Subcutaneous abdominal adipose tissue (tissue), 5 donors: ENCODE data around the gene PODN.

Source experiments
- H3K27ac ChIP-seq: one replicate; pipeline ENCODE4 v1.7.0; 2013; ENCODE audit warnings: low read depth, mild to moderate bottlenecking, inconsistent platforms, low read length, moderate library complexity
- H3K27me3 ChIP-seq, 5 donors: one replicate each; pipeline ENCODE4 v1.7.0; 2013; ENCODE audit warnings: low read length in 5 of 5, inconsistent platforms in 1 of 5; ENCODE audit not compliant: control insufficient read depth in 5 of 5, insufficient read depth in 4 of 5
- H3K36me3 ChIP-seq, 5 donors: one replicate each; pipeline ENCODE4 v1.7.0; 2013; ENCODE audit warnings: low read length in 5 of 5; ENCODE audit not compliant: control insufficient read depth in 5 of 5, insufficient read depth in 5 of 5
- H3K4me1 ChIP-seq, 5 donors: one replicate each; pipeline ENCODE4 v1.7.0; 2013; ENCODE audit warnings: low read length in 5 of 5, mild to moderate bottlenecking in 3 of 5, moderate library complexity in 1 of 5; ENCODE audit not compliant: control insufficient read depth in 5 of 5, insufficient read depth in 5 of 5
- H3K4me3 ChIP-seq, 5 donors: one replicate each; pipeline ENCODE4 v1.7.0; 2013; ENCODE audit warnings: low read length in 5 of 5, low read depth in 1 of 5
- H3K9ac ChIP-seq, 5 donors: one replicate each; pipeline ENCODE4 v1.7.0; 2013; ENCODE audit warnings: low read length in 5 of 5, mild to moderate bottlenecking in 4 of 5, moderate library complexity in 3 of 5
- H3K9me3 ChIP-seq, 5 donors: one replicate each; pipeline ENCODE4 v1.7.0; 2013; ENCODE audit warnings: low read length in 5 of 5; ENCODE audit not compliant: control insufficient read depth in 5 of 5
- donor health status: healthy.
- donor health status: healthy.
- donor health status: healthy.
- donor health status: healthy.
- donor health status: healthy.

PODN gene

DNA sequence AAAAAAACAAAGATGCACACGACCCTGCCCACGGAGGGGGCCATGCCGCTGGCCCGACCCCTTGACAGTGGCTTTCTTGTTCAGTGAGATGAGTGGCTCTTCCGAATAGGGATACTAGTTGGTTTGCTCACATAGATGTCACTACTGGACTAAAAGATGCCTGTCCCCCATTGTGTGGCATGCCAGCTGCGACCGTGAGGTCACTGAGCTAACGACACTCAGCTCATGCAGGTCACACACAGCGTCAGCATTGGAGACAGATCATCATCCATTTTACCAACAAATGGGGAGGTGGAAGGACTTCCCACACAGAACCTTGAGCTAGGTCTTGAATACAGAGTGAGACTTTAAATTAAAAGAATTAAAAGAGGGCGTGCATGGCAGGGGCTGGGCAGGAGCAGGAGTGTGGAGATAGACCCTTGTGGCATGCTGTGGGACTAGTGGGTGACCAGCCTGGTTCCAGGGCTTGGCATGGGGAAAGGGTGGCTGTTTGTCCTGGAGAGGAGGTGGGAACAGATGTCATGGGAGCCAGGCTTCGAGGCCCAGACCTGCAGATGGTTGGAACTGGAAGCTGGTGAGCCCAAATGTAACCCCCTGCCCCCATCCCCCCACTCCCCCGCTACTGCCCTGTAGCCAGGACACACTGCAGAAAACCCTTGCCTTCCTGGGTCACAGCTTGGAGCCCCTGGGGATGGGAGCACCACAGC, 68.0 kb downstream of the PODN start:
- Histone ChIP-seq H3K4me3 (no peak overlapping the region), H3K9ac (no peak overlapping the region), H3K27me3 (peaks cover 0 to 3% (median 0%) of the 10 kb centered on the region in 5 donors), H3K4me1 (peaks cover 0 to 16% (median 12%) of the 10 kb centered on the region in 5 donors), H3K27ac (no peak overlapping the region), H3K9me3 (no peaks in the 10 kb centered on the region), H3K36me3 (no peaks in the 10 kb centered on the region)

DNA sequence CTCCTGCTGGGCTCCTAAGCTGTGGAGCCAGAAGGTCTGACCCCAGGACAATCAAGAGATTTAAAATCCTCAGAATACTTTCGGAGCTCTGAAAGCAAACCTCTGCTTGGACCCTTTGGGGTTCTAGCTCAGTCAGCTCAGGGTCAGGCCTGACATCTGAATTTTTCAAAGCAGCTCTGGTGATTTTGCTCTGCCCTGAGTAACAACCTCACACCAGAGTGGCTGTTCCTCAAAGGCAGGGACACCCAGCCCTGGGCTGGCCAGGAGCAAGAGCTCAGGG, 68.5 kb downstream of the PODN start:
- Histone ChIP-seq H3K4me1 (peaks cover 0 to 14% (median 8%) of the 10 kb centered on the region in 5 donors), H3K27ac (no peak overlapping the region), H3K27me3 (peaks cover 0 to 3% (median 0%) of the 10 kb centered on the region in 5 donors), H3K9ac (no peak overlapping the region), H3K4me3 (no peak overlapping the region), H3K36me3 (no peaks in the 10 kb centered on the region), H3K9me3 (no peaks in the 10 kb centered on the region)

- Histone ChIP-seq H3K4me1 (peaks cover 0 to 9% (median 3%) of the 10 kb centered on the region in 5 donors), H3K27me3 (peaks cover 0 to 3% (median 0%) of the 10 kb centered on the region in 5 donors), H3K36me3 (no peaks in the 10 kb centered on the region), H3K4me3 (no peak overlapping the region), H3K27ac (no peak overlapping the region), H3K9ac (no peak overlapping the region), H3K9me3 (no peaks in the 10 kb centered on the region)
Observed at GRCh38 chr1:53130878-53131589, 69.0 kb downstream of the PODN start.

DNA sequence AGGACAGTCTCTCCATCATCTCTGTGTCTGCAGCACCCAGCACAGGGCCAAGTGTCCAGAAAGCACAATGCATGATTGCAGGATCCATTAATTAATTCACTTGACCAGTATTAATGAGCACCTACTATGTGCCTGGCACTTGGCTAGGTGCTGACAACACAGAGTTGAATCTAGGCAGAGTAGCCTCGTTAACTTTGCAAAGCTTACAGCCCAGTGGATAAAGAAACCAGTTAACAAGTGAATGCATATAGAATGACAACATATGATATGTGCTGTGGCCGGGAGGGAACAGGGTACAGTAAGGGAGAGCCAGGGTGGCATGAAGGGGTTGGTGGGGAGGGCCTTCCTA, 69.6 kb downstream of the PODN start:
- Histone ChIP-seq H3K27ac (no peak overlapping the region), H3K9ac (no peak overlapping the region), H3K4me1 (peaks cover 0 to 3% (median 0%) of the 10 kb centered on the region in 5 donors)

GRCh38 chr1:53132176-53132575, 70.2 kb downstream of the PODN start:
- H3K36me3 ChIP-seq, result no peaks in the 10 kb centered on the region
- no peak overlapping the region for H3K9ac ChIP-seq
- no peak overlapping the region for H3K4me3 ChIP-seq
- H3K27me3 ChIP-seq, result peaks cover 0 to 3% (median 0%) of the 10 kb centered on the region in 5 donors
- H3K4me1 ChIP-seq, result peaks cover 0 to 3% (median 0%) of the 10 kb centered on the region in 5 donors
- H3K9me3 ChIP-seq, result no peaks in the 10 kb centered on the region
- no peak overlapping the region for H3K27ac ChIP-seq

More for the DNA sequence above, 69.6 kb downstream of the PODN start:
- H3K9me3 ChIP-seq, result no peaks in the 10 kb centered on the region
- H3K4me3 ChIP-seq, result no peak overlapping the region
- no peaks in the 10 kb centered on the region for H3K36me3 ChIP-seq
- H3K27me3 ChIP-seq, result peaks cover 0 to 3% (median 0%) of the 10 kb centered on the region in 5 donors

DNA sequence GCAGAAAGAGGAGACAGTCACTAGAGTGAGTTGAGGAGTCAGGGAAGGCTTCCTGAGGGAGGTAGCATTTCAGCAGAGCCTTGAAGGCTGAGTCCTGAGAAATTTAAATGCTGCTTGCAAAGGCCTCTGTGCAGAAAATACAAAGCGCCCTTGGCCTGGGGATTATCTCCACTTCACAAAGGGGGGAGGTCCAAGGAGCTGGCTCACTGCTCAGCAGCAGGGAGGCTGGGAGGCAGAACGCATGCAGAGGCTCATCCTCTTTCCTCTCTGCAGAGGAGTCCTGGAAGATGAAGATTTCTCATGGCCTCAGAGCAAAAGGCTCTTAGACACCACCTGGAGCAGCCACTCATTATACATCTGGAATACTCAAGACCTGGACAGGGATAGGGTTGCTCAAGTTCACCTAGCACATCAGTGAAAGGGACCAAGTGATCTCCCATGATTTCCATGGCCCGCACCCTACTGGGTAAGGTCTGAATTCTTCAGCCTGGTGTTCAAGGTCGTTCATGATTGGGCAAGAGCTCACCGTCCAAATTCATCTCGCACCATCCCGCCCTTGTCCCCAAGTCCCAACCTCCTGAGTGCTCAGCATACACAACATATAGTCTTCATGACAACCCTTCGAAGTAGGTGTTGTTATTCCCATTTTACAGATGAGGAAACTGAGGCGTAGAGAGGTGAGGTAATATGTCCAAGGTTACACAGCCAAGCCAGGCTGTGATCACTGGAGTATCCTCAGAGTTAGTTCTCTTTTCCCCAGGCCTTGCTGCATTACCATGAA, 71.4 kb downstream of the PODN start:
- Histone ChIP-seq H3K9ac (no peak overlapping the region), H3K27ac (no peak overlapping the region), H3K36me3 (no peaks in the 10 kb centered on the region), H3K4me1 (peaks cover 0 to 3% (median 0%) of the 10 kb centered on the region in 5 donors), H3K4me3 (no peak overlapping the region), H3K27me3 (peaks cover 0 to under 1% (median 0%) of the 10 kb centered on the region in 5 donors), H3K9me3 (peaks cover 3 to 9% (median 5%) of the 10 kb centered on the region in 5 donors)

DNA sequence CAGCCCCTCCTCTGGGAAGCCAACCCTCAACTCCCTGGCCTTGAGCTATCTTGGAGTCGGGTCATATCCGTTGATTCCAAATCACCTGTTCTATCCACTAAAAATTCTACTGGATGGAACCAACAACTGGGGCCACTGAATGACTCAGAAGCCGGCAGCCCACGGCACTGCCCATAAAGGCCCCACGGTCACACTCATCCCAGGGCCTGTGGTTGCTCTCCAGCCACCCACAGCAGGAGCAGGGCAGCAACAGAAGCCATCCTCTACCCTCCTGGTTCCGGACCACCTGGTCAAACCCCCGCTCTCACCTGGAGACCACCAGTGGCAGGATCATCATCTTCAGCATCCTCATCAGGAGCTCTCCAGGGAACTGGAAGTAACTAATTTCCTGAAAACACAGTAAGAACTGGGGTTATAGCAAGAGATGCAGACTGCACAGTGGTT, 72.1 kb downstream of the PODN start:
- Histone ChIP-seq H3K4me1 (peaks cover 0 to 4% (median 0%) of the 10 kb centered on the region in 5 donors), H3K4me3 (no peak overlapping the region), H3K27ac (no peak overlapping the region), H3K36me3 (no peaks in the 10 kb centered on the region), H3K9ac (no peak overlapping the region), H3K27me3 (no peaks in the 10 kb centered on the region), H3K9me3 (peaks cover 3 to 9% (median 5%) of the 10 kb centered on the region in 5 donors)
